HT1080 (cell line): ENCODE measurements around the gene XRN1. TPM values are rescaled to one million over a fixed set of nuclear protein-coding genes. Genes with fewer than 3 reads are reported as not detected.
"Not testable (repeated sequence)": the region's sequence is repeated elsewhere in the genome, so short reads cannot be mapped to it uniquely, and the experiment has no call there.

ENCODE experiments used
- DNase-seq: peaks from one replicate; pipeline ENCODE4 v3.0.0-alpha.2; 2015; ENCODE audit warnings: low read depth
- total RNA-seq: library from RNA; depleted of rRNA; stranded (reverse); fragments of >200 nt; shearing (Covaris generic); gene quantifications from 2 replicates; pipeline ENCODE4 v1.2.3, GENCODE V29; 2014

Gene XRN1
- total RNA-seq, 1 experiment from 2014 or later: 21.1 TPM

GRCh38 chr3:142352698-142353097 is 95.1 kb downstream of the XRN1 start:
- DNase-seq: not testable (repeated sequence)

- DNase-seq: no peak
These were observed 99.4 kb downstream of the XRN1 start for GRCh38 chr3:142348460-142348859.

GRCh38 chr3:142337994-142338393 is 109.8 kb downstream of the XRN1 start:
- no peak for DNase-seq

GRCh38 chr3:142332390-142332789 is 115.4 kb downstream of the XRN1 start:
- no peak for DNase-seq

GRCh38 chr3:142324275-142324953 is 123.4 kb downstream of the XRN1 start:
- not testable (repeated sequence) for DNase-seq

GRCh38 chr3:142319912-142320311 is 127.9 kb downstream of the XRN1 start:
- DNase-seq: no peak

- DNase-seq: peak; percentile 53
These were observed 128.7 kb downstream of the XRN1 start for GRCh38 chr3:142319094-142319493.

GRCh38 chr3:142318331-142318730 is 129.5 kb downstream of the XRN1 start:
- DNase-seq: no peak

GRCh38 chr3:142315978-142316388 is 131.9 kb downstream of the XRN1 start:
- DNase-seq: not testable (repeated sequence)

- DNase-seq: peak; percentile 79
These were observed 132.8 kb downstream of the XRN1 start for GRCh38 chr3:142315083-142315482.

- no peak for DNase-seq
These were observed 137.4 kb downstream of the XRN1 start for GRCh38 chr3:142310439-142310838.

GRCh38 chr3:142302847-142303246 is 145.0 kb downstream of the XRN1 start:
- DNase-seq: not testable (repeated sequence)

GRCh38 chr3:142298626-142299025 is 149.2 kb downstream of the XRN1 start:
- DNase-seq: no peak

- no peak for DNase-seq
These were observed 151.3 kb downstream of the XRN1 start for GRCh38 chr3:142296507-142296906.

- DNase-seq: no peak
These were observed 159.8 kb downstream of the XRN1 start for GRCh38 chr3:142287866-142288638.

- DNase-seq: peak; percentile 53
These were observed 162.7 kb downstream of the XRN1 start for GRCh38 chr3:142285083-142285517.

- DNase-seq: no peak
These were observed 165.3 kb downstream of the XRN1 start for GRCh38 chr3:142282503-142282902.

GRCh38 chr3:142281474-142281873 is 166.4 kb downstream of the XRN1 start:
- no peak for DNase-seq

- peak; percentile 86 for DNase-seq
These were observed 167.8 kb downstream of the XRN1 start for GRCh38 chr3:142279965-142280590.

- no peak for DNase-seq
These were observed 169.4 kb downstream of the XRN1 start for GRCh38 chr3:142278451-142278850.

GRCh38 chr3:142276781-142277180 is 171.1 kb downstream of the XRN1 start:
- DNase-seq: no peak

- DNase-seq: peak; percentile 65
These were observed 172.0 kb downstream of the XRN1 start for GRCh38 chr3:142275856-142276255.
